ENCODE measurements around the gene SDHA. TPM values are rescaled to one million over a fixed set of nuclear protein-coding genes. Genes with fewer than 3 reads are reported as not detected.
"Not testable (repeated sequence)": the region's sequence is repeated elsewhere in the genome, so short reads cannot be mapped to it uniquely, and the experiment has no call there.

Gene SDHA
- total and polyA plus RNA-seq, 2 experiments from 2014 or later = 247 to 328 TPM

GRCh38 chr5:278646-279045 lies 60.5 kb downstream of the SDHA start:
- H3K9me3 ChIP-seq (ENCODE audit: low read depth) = no peaks in the 10 kb centered on the region
- no peak for TF ChIP-seq CTCF (IDR thresholded peaks at IDR 0.05; ENCODE audit: low read depth, low read length)
- H3K36me3 ChIP-seq = no peaks in the 10 kb centered on the region
- no peak overlapping the region for H3K27ac ChIP-seq
- H3K4me3 ChIP-seq = no peak overlapping the region
- H3K4me1 ChIP-seq (ENCODE audit: low read depth) = no peaks in the 10 kb centered on the region
- H3K27me3 ChIP-seq = no peaks in the 10 kb centered on the region
- no peak for DNase-seq (ENCODE audit: low read depth in 1 of 2, low spot score in 1 of 2)

GRCh38 chr5:279051-279665 lies 61.0 kb downstream of the SDHA start:
- H3K27ac ChIP-seq; H3K4me3 ChIP-seq; H3K36me3 ChIP-seq; H3K4me1 ChIP-seq (ENCODE audit: low read depth); DNase-seq (ENCODE audit: low read depth in 1 of 2, low spot score in 1 of 2); H3K9me3 ChIP-seq (ENCODE audit: low read depth); H3K27me3 ChIP-seq: not testable (repeated sequence)

GRCh38 chr5:285991-286557 lies 68.0 kb downstream of the SDHA start:
- H3K27me3 ChIP-seq = no peaks in the 10 kb centered on the region
- no peaks in the 10 kb centered on the region for H3K4me1 ChIP-seq (ENCODE audit: low read depth)
- H3K36me3 ChIP-seq = no peaks in the 10 kb centered on the region
- no peaks in the 10 kb centered on the region for H3K9me3 ChIP-seq (ENCODE audit: low read depth)
- no peak overlapping the region for H3K4me3 ChIP-seq
- H3K27ac ChIP-seq = no peak overlapping the region
- TF ChIP-seq CTCF (IDR thresholded peaks at IDR 0.05; ENCODE audit: low read depth, low read length) = no peak
- no peak for DNase-seq (ENCODE audit: low read depth in 1 of 2, low spot score in 1 of 2)

- not testable (repeated sequence) for H3K4me3 ChIP-seq; H3K27ac ChIP-seq; H3K9me3 ChIP-seq (ENCODE audit: low read depth); DNase-seq (ENCODE audit: low read depth in 1 of 2, low spot score in 1 of 2); H3K27me3 ChIP-seq; H3K4me1 ChIP-seq (ENCODE audit: low read depth); H3K36me3 ChIP-seq
Measured at GRCh38 chr5:290200-290599, 72.1 kb downstream of the SDHA start.

GRCh38 chr5:291345-291744 lies 73.2 kb downstream of the SDHA start:
- not testable (repeated sequence) for H3K4me3 ChIP-seq; H3K9me3 ChIP-seq (ENCODE audit: low read depth); H3K36me3 ChIP-seq; DNase-seq (ENCODE audit: low read depth in 1 of 2, low spot score in 1 of 2); H3K27me3 ChIP-seq; H3K27ac ChIP-seq; H3K4me1 ChIP-seq (ENCODE audit: low read depth)

- not testable (repeated sequence) for H3K4me3 ChIP-seq; H3K27ac ChIP-seq; H3K27me3 ChIP-seq; H3K4me1 ChIP-seq (ENCODE audit: low read depth); DNase-seq (ENCODE audit: low read depth in 1 of 2, low spot score in 1 of 2); H3K36me3 ChIP-seq; H3K9me3 ChIP-seq (ENCODE audit: low read depth)
Measured at GRCh38 chr5:294788-295187, 76.7 kb downstream of the SDHA start.

- H3K4me1 ChIP-seq (ENCODE audit: low read depth); DNase-seq (ENCODE audit: low read depth in 1 of 2, low spot score in 1 of 2): not testable (repeated sequence)
Measured at GRCh38 chr5:296207-296606, 78.1 kb downstream of the SDHA start.

GRCh38 chr5:296954-297353 lies 78.8 kb downstream of the SDHA start:
- not testable (repeated sequence) for H3K27me3 ChIP-seq; H3K4me1 ChIP-seq (ENCODE audit: low read depth); H3K27ac ChIP-seq; H3K9me3 ChIP-seq (ENCODE audit: low read depth); H3K4me3 ChIP-seq; H3K36me3 ChIP-seq
- DNase-seq (ENCODE audit: low read depth in 1 of 2, low spot score in 1 of 2) = peak in 1 of 2 donors; percentile 86

More at GRCh38 chr5:296207-296606, 78.1 kb downstream of the SDHA start:
- H3K36me3 ChIP-seq; H3K27ac ChIP-seq; H3K27me3 ChIP-seq; H3K4me3 ChIP-seq; H3K9me3 ChIP-seq (ENCODE audit: low read depth): not testable (repeated sequence)

GRCh38 chr5:297448-297847 lies 79.3 kb downstream of the SDHA start:
- H3K27me3 ChIP-seq; DNase-seq (ENCODE audit: low read depth in 1 of 2, low spot score in 1 of 2); H3K36me3 ChIP-seq; H3K4me3 ChIP-seq; H3K4me1 ChIP-seq (ENCODE audit: low read depth); H3K9me3 ChIP-seq (ENCODE audit: low read depth); H3K27ac ChIP-seq: not testable (repeated sequence)

- not testable (repeated sequence) for H3K4me3 ChIP-seq; H3K9me3 ChIP-seq (ENCODE audit: low read depth); H3K36me3 ChIP-seq; H3K4me1 ChIP-seq (ENCODE audit: low read depth); DNase-seq (ENCODE audit: low read depth in 1 of 2, low spot score in 1 of 2); H3K27ac ChIP-seq; H3K27me3 ChIP-seq
Measured at GRCh38 chr5:297991-298736, 80.0 kb downstream of the SDHA start.
